Fibroblast of skin of left quadriceps (primary cell): ENCODE data around the gene LRIG1.
A peak's percentile ranks its signal among the peaks of the same experiment; 100 is the strongest.

Source experiments
- DNase-seq, 2 experiments: peaks; one replicate each; pipeline ENCODE4 v3.0.0-alpha.2; 2013; ENCODE audit warnings: low read depth in 2 of 2

LRIG1 gene

GRCh38 chr3:66443118-66443803, 57.6 kb downstream of the LRIG1 start:
- no peak for DNase-seq

GRCh38 chr3:66442254-66443117, 58.3 kb downstream of the LRIG1 start:
- peak; percentile 73 for DNase-seq

- DNase-seq = no peak
Observed at GRCh38 chr3:66441692-66442091, 59.1 kb downstream of the LRIG1 start.

- no peak for DNase-seq
Observed at GRCh38 chr3:66441129-66441528, 59.7 kb downstream of the LRIG1 start.

GRCh38 chr3:66439666-66440344, 61.0 kb downstream of the LRIG1 start:
- no peak for DNase-seq

GRCh38 chr3:66438046-66438445, 62.8 kb downstream of the LRIG1 start:
- DNase-seq = no peak

GRCh38 chr3:66437341-66437929, 63.4 kb downstream of the LRIG1 start:
- DNase-seq = no peak

GRCh38 chr3:66435989-66436388, 64.8 kb downstream of the LRIG1 start:
- no peak for DNase-seq

- DNase-seq = no peak
Observed at GRCh38 chr3:66434726-66435125, 66.1 kb downstream of the LRIG1 start.

GRCh38 chr3:66433522-66433782, 67.4 kb downstream of the LRIG1 start:
- DNase-seq = no peak

- DNase-seq = no peak
Observed at GRCh38 chr3:66432767-66433521, 67.9 kb downstream of the LRIG1 start.

GRCh38 chr3:66432041-66432766, 68.6 kb downstream of the LRIG1 start:
- DNase-seq = no peak

GRCh38 chr3:66431494-66431893, 69.3 kb downstream of the LRIG1 start:
- DNase-seq = no peak

GRCh38 chr3:66430876-66431275, 69.9 kb downstream of the LRIG1 start:
- no peak for DNase-seq

- peak; percentile 96 to 97 for DNase-seq
Observed at GRCh38 chr3:66428733-66429132, 72.1 kb downstream of the LRIG1 start.

GRCh38 chr3:66427951-66428474, 72.8 kb downstream of the LRIG1 start:
- no peak for DNase-seq

- DNase-seq = no peak
Observed at GRCh38 chr3:66427352-66427751, 73.5 kb downstream of the LRIG1 start.

- DNase-seq = no peak
Observed at GRCh38 chr3:66426135-66426534, 74.7 kb downstream of the LRIG1 start.

GRCh38 chr3:66425576-66426114, 75.2 kb downstream of the LRIG1 start:
- no peak for DNase-seq

- DNase-seq = no peak
Observed at GRCh38 chr3:66425032-66425431, 75.8 kb downstream of the LRIG1 start.
